Measurements from ENCODE around the gene ARID5B. TPM values are rescaled to one million over a fixed set of nuclear protein-coding genes. Genes with fewer than 3 reads are reported as not detected.

ARID5B gene
- total and polyA plus RNA-seq, 2 donors (not counting 3 experiments of a cell fraction or from before 2014, with no cell fraction given), result 5.6 to 8.9 TPM

DNA sequence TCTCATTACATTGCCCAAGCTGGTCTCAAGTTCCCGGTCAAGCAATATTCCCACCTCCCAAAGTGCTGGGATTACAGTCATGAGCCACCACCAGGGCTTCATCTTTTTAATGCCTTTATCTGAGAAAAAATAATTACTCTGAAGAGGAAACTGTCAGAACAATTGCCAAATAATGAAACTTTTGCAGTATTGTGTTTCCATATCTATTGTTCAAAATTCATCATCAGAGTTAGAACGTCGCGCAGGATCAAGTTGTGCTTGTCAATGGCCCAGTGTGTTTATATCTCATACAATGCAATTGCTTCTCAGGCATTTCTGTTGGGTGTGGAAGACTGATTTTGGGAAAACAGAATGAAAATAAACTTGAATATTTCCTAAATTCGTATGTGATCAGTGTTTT lies 143.1 kb downstream of the ARID5B start:
- Histone ChIP-seq H3K27me3 (ENCODE audit: control insufficient read depth in 2 of 2, insufficient read depth in 2 of 2, low read length in 2 of 2) (no peaks in the 10 kb centered on the region), H3K9ac (replicated peaks; ENCODE audit: extremely low read depth, insufficient read depth, low read length) (no peak overlapping the region), H3K27ac (ENCODE audit: insufficient read depth, low read depth, low read length) (no peak overlapping the region), H3K36me3 (ENCODE audit: control insufficient read depth in 2 of 2, extremely low read depth in 1 of 2, insufficient read depth in 2 of 2, low read length in 2 of 2) (no peaks in the 10 kb centered on the region), H2AFZ (ENCODE audit: low read depth, low read length) (no peak overlapping the region), H3K4me2 (ENCODE audit: insufficient read depth, low read length) (no peak overlapping the region), H3K4me3 (replicated peaks in 1 of 3; ENCODE audit: insufficient read depth in 1 of 3, low read depth in 1 of 3, low read length in 3 of 3) (no peak overlapping the region), H3K9me1 (replicated peaks; ENCODE audit: control insufficient read depth, extremely low read depth, insufficient read depth, low read length) (no peaks in the 10 kb centered on the region), H3K79me2 (ENCODE audit: control insufficient read depth, insufficient read depth, low read length) (no peaks in the 10 kb centered on the region), H4K20me1 (replicated peaks; ENCODE audit: control insufficient read depth, extremely low read depth, insufficient read depth, low read length) (no peaks in the 10 kb centered on the region), H3K9me3 (replicated peaks; ENCODE audit: control insufficient read depth, insufficient read depth, low read length) (no peaks in the 10 kb centered on the region), H3K4me1 (ENCODE audit: control insufficient read depth, extremely low read depth, insufficient read depth, low read length) (peaks cover 38% of the 10 kb centered on the region)
- CTCF ChIA-PET, result interaction anchor here (14.6 kb wide), 1 partner anchor 203 kb away, joined by 468 read pairs; no protein-coding TSS in a partner anchor
- DNase-seq (ENCODE audit: low read depth, low spot score) (peak; percentile 30), FAIRE-seq (no peak)
- dilution Hi-C loops (cut with MboI; ENCODE audit: extremely low pct_ligation_motif_present, low sequenced_read_pairs), result no loop called here
- TF ChIP-seq JUN (IDR thresholded peaks at IDR 0.05; ENCODE audit: borderline replicate concordance, insufficient read depth, insufficient read length, low read depth) (no peak), POLR2AphosphoS5 (IDR thresholded peaks at IDR 0.05; ENCODE audit: insufficient read depth, low read depth, low read length) (no peak), POLR2A (IDR thresholded peaks at IDR 0.05; ENCODE audit: low read depth, low read length) (no peak), EZH2 (IDR thresholded peaks at IDR 0.05; ENCODE audit: borderline replicate concordance, low read depth, low read length, severe bottlenecking) (no peak), FOS (IDR thresholded peaks at IDR 0.05; ENCODE audit: borderline replicate concordance, insufficient read depth, low read length) (no peak), MYC (IDR thresholded peaks at IDR 0.05; ENCODE audit: low read depth, low read length) (no peak), GATA2 (IDR thresholded peaks at IDR 0.05; ENCODE audit: insufficient read depth, insufficient read length, low read depth, low read length) (no peak)
- TF ChIP-seq, protein P1, sequence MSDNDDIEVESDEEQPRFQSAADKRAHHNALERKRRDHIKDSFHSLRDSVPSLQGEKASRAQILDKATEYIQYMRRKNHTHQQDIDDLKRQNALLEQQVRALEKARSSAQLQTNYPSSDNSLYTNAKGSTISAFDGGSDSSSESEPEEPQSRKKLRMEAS (IDR thresholded peaks at IDR 0.05; ENCODE audit: insufficient read depth, insufficient read length), result no peak
- TF ChIP-seq, protein P2, sequence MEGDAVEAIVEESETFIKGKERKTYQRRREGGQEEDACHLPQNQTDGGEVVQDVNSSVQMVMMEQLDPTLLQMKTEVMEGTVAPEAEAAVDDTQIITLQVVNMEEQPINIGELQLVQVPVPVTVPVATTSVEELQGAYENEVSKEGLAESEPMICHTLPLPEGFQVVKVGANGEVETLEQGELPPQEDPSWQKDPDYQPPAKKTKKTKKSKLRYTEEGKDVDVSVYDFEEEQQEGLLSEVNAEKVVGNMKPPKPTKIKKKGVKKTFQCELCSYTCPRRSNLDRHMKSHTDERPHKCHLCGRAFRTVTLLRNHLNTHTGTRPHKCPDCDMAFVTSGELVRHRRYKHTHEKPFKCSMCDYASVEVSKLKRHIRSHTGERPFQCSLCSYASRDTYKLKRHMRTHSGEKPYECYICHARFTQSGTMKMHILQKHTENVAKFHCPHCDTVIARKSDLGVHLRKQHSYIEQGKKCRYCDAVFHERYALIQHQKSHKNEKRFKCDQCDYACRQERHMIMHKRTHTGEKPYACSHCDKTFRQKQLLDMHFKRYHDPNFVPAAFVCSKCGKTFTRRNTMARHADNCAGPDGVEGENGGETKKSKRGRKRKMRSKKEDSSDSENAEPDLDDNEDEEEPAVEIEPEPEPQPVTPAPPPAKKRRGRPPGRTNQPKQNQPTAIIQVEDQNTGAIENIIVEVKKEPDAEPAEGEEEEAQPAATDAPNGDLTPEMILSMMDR (IDR thresholded peaks at IDR 0.05; ENCODE audit: extremely low read depth in 1 of 2, insufficient read depth in 1 of 2, low read depth in 1 of 2, low read length in 2 of 2), result no peak
- BruUV-seq (replicated peaks), result no TSS peak
- POLR2A ChIA-PET, result no interaction called here
- intact Hi-C loops (cut with micrococcal nuclease), result no loop called here

Data from endothelial cell of umbilical vein (primary cell).